IPS-11a (cell line): ENCODE data around the gene SMAD3.
"Not testable (repeated sequence)": the region's sequence is repeated elsewhere in the genome, so short reads cannot be mapped to it uniquely, and the experiment has no call there.

Experiments
- H3K4me3 ChIP-seq: one replicate; pipeline ENCODE4 v1.5.1; 2013; ENCODE audit warnings: low read depth, low read length, control low read depth

SMAD3 gene

DNA sequence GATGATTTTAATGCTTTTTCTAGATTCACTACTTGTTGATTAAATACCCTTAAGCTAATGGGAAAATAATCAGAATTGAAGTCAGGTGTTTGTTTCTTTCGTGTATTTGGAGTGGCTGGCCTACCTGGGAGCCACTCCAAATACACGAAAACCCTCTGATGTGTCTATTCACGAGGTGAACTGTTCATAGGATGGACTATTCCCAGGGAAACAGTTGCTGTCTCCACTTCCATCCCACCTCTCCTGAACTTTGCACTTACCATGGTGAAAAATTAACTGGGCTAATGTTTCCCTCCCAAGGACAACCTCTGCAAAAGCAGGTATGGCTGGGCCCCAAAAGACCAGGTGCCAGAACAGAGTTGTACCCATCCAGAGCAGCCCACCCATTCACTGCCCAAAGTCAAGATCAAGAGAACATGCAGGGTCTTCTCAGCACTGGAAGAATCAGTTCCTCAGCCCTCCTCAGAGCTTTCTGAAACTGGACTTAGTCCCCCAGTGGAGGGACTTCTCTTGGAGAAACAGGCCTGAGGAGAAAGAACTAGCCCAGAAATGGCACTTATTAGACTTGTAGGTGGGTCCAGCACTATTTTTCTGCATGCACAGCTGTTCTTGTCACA is 2.9 kb upstream of the SMAD3 start:
- H3K4me3 ChIP-seq = no peak overlapping the region

DNA sequence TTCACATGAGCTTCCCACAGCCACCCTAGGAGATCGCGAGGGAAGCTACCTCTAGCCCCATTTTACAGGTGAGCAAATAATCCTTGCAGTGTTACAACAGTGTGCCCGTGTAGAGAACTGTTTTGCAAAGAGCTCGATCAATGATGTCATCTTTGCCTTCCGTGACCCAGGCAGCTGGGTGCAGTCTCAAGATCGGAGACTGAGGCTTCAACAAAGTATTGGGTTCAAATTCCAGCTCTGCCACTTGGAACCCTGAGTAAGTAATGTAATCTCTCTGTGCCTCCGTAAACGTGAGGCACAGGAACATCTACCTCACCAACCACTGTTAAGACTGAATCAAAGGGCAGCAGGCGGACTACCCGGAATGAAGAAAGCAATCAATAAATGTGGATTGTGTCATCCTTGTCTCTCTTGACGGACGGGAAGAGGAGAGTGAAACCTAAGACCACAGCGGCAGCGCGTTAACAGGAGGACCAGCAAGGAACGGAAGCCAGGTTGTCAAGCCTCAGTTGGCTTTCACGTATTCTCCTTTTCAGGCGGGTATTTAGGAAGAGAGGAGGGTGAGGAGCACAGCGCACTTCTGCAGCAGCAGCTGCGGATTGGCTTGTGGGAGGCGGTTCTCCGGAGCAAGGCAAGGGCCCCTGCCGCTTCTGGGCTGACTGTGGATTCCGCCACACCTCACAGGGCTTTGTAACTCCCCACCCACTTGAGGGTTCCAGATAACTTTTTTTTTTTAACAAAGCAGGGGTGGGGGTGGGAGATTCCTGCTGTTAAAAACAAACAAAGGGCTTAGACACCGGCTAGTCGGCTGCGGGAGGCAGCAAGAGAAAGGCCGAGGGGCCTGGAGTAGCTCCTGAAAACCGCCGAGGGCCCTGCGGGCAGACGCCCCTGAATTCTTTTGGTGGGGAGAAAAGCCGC is 1.5 kb upstream of the SMAD3 start:
- peak overlapping the region; percentile 21 for H3K4me3 ChIP-seq

DNA sequence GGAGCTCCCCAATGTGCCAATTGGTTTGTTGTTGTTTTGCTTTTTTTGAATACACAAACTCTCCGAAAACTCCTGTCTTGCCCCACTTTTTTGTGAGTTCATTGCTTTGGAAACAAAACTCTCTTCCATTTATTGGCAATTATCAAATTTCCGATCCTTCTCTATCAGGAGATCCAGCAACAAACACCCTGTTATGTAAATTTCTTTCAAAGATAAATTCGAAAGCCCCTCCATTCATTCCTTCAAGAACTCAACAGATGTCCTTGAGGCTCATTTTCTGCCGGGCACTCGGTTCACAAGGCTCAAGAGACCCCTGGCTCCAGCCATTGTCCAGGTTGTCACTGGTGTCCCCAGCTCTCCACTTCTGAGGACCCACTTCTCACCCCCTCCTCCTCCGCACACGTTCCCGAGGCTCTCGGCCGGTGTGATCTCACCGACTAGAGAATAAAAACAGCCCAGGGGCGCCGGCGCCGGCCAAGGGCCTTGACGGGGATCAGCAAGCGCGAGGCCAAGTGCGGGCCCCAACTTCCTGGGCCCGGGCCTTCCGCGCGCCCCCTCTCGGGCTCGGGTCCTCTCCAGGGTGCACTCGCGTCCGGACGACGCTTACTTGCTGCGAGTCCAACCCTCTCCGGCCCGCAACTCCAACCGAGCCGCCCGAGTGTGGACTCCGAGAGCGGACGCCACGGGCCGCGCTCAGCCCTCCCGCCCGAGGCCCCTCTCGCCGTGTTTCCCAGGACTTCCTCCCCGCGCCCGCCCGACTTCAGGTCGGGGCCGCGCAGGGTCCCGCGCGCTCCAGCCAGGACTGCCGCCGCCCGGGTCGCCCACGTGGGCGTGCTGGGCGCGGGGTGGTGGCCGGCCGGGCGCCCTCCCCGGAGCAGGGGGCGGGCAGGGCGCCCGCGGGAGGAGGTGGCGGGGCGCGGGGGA is 533 bp upstream of the SMAD3 start:
- H3K4me3 ChIP-seq = peak overlapping the region; percentile 35

DNA sequence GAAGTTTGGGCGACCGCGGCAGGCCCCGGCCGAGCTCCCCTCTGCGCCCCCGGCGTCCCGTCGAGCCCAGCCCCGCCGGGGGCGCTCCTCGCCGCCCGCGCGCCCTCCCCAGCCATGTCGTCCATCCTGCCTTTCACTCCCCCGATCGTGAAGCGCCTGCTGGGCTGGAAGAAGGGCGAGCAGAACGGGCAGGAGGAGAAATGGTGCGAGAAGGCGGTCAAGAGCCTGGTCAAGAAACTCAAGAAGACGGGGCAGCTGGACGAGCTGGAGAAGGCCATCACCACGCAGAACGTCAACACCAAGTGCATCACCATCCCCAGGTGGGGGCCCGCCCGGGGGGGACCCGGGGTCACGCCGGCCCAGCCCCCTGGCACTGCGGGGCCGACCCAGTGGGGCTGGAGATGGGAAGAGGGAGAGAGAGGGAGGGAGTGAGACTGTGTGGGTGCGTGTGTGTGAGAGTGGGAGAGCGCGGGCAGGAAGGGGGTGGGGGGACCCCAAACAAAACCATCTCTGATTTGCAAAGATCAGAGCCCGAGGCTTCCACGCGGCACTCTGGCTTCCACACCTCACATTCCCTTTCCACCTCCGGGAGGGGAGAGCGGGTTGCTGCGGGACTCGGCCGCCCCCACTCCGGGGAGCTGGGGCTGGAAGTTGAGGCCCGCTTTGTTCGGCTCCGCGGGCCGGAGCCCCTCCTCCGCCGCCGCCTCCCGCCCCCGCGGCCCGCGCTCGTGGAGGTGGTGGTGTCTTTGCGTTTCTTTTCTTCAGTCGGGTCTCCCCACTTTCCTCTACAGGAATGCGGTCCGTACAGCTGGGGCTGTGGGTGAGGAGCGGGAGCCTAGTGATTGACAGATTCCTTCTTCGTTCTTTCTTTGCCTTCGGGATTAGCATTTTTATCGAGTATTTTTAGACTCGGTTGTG is 898 bp downstream of the SMAD3 start:
- H3K4me3 ChIP-seq = peak overlapping the region; percentile 72

DNA sequence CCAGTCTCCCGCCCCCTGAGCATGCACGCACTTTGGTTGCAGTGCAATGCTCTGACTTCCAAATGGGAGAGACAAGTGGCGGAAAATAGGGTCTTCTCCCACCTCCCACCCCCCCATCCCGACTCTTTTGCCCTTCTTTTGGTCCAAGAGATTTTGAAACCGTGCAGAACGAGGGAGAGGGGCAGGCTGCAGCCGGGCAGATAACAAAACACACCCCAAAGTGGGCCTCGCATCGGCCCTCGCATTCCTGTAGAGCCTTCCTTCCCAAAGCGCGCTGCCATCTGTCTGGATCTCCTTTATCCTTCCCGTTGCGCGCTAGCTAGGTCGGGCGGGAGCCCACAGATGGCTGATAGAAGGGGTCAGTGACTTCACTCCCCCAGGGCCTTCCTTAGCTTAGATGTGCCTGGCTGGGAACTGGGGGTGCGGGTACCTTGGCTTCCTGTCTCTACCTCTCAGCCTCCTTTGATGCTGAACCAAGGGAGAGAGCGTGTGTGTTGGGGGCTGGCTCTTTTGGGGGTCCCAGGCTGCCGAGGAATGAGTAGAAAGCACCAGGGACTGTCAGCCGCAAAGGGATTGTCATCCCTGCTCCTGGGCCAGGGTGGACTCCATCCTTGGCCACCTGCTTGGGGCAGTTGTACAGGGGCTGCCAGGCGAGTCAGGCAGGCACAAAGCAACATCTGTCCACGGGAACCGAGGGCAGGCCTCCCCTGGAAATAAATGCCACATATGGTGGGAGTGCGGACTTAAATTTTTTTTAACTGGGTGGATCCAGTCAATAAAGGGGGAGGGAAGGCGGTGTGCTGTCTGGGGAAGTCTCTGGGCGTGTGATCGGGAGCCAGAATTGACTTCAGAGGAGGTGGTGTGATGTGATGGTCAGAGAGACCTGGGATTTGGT is 1.8 kb downstream of the SMAD3 start:
- H3K4me3 ChIP-seq = peak overlapping the region; percentile 72

DNA sequence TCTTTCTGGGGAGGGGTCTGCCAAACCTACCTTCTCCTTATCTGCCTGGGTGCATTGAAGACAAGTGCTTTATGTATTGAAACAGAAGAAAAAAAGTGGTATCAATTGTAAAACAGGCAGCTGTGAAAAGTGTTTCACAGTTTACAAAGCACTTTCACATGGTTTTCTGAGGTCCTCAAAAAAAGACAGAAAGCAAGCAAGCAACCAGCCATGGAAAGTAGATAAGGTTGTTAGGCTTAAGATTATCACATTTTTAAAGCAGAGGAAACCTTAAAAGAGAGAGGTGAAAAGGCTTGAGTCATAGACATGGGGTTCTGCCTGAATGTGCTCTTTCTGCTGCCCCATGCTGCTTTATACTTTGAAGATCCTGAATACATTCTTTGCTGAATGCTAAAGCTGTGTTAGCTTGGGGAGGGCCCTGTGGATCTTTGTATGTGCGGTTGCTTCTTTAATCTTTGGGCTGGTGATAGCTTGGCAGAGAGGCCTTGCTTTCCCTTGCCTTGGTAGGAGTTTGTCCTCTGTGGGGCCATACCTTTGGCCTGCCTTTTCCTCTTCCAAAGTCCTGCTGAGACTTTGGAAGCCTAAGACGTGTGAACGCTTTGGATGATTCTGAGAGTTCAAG is 2.6 kb downstream of the SMAD3 start:
- peak overlapping the region; percentile 72 for H3K4me3 ChIP-seq

DNA sequence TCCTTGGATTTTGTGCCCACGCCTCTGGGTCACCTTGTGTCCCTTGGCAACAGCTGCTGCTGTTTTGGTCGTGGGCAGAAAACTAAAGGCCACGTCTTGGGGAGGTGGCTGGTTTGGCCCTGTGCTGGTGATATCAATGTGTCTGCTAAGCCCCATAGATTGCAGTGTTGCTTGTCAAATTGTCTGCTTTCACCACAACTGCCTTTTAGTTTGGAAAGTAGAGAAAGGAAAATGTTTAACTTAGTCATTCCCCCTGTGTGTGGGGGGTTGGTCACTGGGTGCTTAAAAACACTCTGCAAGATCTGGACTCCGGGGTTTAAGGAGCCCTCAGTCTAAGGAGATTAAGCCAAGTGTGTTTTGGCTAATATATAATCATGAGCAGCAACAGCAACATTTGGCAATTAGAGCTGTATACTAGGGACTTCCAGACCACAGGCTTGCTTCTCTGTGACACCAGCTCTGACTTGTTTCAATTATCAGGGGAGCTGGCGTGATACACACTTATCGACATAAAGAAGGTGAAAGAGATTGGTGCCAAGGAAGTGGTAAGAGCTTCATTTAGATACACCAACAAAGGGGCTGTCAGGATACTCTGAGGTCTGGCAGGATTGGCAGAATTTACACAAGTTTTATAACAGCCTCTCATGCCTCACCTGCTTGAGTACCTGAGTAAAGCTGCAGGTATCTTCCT is 3.5 kb downstream of the SMAD3 start:
- no peak overlapping the region for H3K4me3 ChIP-seq

DNA sequence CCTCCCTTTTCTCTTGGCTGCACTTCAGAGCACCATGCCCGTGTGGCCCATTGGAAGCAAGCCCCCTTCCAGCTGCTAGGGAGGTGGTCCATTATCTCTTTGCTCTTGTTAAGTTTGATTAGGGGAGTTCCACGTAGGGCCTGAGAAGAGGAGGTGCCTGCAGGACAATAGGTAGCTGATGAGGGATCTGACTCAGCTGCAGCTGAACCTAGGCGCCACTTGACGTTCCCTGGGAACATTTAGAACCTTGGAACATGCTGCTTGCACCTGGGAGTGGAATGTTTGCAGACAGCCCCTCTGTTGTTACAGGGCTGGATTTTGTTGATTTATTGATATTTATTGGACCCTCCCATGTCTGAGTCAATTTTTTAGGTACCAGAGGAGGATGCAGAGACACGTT is 4.7 kb downstream of the SMAD3 start:
- no peak overlapping the region for H3K4me3 ChIP-seq

DNA sequence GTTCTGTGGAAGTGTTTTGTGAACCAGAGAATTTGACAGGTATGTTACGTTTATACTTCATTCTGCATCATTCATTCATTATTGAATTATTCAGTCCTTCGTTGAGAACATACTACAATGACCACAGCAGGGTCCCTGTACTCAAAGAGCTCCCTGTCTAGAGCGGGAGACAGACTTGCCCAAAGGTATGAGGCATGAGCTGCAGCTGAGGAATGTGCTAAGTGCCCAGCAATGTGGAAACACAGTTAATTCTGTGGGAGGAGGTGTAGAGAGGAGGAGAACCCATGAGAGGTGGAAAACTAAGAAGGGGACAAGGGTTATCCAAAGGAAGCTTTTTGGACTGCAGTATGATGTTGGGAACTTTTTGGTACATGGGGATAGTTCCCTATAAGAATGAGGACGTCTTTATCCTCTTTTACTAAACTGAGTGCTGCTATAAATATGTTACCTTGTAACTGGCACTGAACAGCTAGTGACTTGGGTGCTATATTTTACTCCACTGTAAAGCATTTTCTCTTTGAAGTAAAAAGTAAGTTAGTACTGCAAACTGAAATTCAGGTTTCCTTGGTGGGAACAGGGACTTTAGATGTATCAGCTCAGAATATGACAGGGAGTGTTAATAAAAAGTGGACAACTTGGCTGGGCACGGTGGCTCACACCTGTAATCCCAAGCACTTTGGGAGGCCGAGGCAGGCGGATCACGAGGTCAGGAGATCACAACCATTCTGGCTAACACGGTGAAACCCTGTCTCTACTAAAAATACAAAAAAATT is 5.7 kb downstream of the SMAD3 start:
- no peak overlapping the region for H3K4me3 ChIP-seq

DNA sequence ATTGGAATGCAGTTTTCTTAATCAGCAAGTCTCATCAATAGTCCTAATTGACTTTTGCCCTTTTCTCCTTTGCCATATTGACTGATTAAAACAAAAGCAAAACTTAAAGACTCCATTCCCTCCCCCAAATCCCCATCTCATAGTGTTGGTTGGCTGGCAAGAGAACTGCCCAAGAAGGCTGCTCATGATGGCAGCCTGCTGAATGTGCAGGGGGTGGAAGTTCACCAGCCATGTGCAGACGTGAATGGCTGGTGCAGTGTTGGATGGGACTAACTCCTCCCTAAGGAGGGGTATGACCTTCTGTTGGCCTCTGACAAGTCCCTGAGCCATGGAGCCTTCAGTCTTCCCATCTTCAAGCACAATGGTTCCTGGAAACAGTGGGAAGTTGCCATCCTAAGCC is 7.0 kb downstream of the SMAD3 start:
- H3K4me3 ChIP-seq = no peak overlapping the region

DNA sequence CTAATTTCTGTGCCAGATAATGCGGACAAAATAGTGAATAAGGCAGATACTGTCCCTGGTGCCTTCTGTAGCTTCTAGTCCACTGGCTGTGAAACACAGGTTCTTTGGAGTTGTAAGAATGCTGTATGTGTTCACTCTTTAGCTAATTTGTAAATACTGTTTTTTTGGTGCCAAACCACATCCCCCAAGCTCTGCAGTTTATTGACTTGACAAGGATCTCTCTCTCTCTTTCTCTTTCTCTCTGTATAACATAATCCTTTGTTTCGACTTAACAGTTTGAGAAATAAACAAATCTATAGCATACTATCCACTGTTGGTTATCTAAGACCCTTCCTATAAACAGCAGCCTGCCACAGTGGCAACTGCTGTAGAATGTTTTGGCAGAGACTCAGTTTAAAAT is 7.6 kb downstream of the SMAD3 start:
- no peak overlapping the region for H3K4me3 ChIP-seq

DNA sequence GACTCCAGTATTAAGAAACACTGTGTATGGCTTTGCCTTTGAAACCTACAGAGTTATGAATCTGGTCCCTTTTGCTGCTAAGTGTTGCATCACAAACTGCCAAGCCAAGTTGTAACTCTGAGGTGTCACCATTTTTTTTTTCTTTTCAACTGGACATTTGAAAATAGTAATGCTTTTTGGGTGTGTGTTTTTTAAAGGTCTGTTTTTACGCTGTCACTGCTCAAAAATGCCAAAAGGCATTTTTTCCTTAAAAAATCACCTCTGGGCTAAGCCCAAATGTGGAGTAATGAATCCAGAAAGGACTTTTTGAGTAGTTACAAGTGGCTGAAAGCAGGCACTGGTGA is 9.5 kb downstream of the SMAD3 start:
- no peak overlapping the region for H3K4me3 ChIP-seq

DNA sequence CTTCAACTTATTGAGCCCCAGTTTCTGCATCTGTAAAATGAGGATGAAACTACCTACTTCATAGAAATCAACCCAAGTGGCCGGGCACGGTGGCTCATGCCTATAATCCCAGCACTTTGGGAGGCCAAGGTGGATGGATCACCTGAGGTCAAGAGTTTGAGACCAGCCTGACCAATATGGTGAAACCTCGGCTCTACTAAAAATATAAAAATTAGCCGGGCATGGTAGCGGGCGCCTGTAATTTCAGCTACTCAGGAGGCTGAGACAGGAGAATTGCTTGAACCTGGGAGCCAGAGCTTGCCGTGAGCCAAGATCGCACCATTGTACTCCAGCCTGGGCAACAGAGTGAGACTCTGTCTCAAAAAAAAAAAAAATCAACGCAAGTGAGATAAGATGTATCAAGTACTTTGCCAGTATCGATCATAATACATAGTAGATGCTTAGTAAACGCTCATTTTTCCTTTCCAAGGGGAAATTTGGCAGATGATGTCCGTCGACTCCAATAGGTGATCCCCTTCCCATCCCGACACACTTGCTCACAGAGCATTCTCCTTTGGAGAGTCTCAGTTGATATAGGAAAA is 10.2 kb downstream of the SMAD3 start:
- not testable (repeated sequence) for H3K4me3 ChIP-seq

DNA sequence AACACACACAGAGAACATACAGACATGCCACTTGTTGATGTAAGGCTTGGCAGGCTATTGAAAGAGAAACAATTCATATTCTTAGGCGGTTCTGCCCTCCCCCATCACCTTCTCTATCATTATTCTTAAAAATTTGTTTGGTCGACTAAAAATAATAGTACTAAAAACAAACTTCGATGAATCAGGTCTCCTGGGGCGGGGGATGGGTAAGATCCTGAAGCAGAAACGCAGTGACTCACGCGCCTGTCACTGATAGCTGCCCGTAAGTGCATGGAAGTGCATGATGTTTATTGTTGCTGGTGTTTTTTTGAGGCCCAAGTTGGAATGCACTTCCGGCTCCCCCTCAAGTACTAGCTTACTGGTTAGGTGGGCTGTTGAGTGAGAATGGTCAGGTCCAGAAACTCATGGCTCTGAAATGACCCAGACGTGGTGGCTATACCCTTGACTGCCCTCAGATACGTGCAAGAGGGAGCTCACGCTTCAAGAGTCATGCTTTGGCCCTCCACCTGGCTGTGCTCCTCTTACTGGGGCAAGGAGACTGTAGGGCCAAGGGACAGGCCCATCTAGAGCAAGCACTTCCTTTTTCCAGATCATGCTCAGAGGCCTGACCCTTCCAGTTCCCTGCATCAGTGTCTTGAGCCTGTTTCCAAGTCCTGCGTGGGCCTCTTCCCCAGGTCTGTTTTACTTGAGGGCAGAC is 10.9 kb downstream of the SMAD3 start:
- H3K4me3 ChIP-seq = no peak overlapping the region

DNA sequence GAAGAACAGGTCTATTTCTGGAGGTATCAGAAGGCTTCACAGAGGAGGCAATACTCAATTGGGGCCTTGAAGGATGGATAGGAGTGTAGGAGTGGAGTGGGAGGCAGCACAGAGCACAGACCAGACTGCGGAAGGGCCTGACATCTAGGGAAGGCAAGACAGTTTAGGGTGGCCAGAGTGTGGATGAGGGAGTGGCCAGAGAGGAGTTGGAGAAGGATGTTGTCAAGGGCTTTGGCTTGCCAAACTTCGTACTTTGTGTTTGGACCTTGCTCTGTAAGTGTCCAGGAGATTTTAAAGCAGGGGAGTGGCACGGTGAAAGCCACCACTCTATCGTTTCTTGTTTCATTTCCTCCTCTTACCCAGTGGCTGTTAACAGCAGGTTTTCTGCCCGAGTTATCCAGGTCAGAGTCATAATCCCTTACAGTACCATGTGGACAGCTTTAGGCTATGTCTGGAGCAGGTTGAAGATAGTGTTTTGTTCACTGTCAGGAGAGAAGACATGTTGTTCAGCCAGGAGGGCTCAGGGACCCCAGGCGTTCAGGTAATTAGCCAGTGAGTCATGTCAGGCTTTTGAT is 12.3 kb downstream of the SMAD3 start:
- H3K4me3 ChIP-seq = no peak overlapping the region

DNA sequence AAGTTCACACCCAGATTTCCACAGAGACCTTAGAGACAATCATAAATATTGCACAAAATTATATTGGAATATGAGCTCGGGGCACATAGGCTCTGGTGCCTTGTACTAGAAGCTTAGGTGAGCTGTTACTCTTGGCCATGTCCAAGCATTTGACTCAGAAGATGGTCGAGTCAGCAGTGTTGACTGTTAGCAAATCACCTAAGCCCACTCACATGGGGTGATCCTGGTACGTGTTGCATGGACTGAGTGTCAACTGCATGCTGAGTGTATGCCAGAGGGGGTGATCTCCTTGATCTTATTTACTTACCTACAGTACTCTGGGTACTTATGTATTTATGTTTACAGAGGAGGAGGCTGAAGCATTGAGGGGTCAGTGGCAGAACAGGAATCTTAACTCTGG is 14.0 kb downstream of the SMAD3 start:
- H3K4me3 ChIP-seq = no peak overlapping the region
